GM21528 (cell line): ENCODE results near the gene AURKB.
"Not testable (repeated sequence)": the region's sequence is repeated elsewhere in the genome, so short reads cannot be mapped to it uniquely, and the experiment has no call there.

Experiments
- ATAC-seq: cut with Tn5 transposase; IDR thresholded peaks from one replicate; pipeline ENCODE4 v1.9.1; 2021; ENCODE audit warnings: mild to moderate bottlenecking, moderate library complexity; ENCODE audit not compliant: unreplicated experiment, low FRiP score

The AURKB gene

DNA sequence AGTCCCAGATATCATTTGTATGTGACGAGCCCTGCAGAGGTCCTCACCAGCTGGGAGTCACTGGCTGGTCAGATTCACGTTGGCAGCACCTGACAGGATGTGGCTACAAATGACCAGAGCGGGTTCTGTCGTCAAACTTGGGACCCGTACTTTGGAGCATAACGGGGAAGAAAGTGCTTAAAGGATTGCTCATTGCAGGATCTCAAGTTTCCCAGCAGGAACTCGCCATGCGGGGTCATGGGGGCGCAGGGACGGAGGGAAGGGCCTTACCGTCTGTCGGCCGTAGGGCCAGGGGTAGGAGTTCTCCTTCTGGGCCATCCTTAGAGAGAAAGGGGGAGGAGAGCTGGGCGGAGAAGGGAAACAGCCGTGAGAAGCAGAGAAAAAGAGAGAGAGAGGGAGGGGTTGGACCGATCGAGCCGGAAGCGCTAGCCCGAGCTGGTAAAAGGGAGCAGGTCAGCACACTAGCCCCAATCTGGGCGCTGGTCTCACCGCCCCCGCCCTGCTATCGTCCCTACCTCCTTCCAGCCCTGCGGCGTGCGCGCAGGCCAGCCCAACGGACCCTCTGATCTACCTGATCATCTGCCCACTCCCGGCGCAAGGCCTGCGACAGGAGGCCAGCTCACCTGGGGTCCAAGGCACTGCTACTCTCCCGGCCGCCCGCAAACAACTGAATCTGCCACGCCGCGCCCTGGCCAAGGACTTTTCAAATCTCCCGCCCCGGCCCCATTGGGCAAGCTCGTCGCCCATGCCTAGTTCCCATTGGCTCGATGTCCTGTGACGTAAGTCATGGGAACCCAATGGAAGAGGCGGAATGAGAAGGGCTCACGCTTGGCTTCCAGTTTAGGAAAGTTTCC lies at the start of gene AURKB:
AURKB (minus strand) TSS at position 669 of the 854 bp plus-strand sequence; CDS start at position 318, 351 bp downstream.
- ATAC-seq, result peak; percentile 74

- no peak for ATAC-seq
Observed at GRCh38 chr17:8257801-8258200, 47.4 kb upstream of the AURKB start.

GRCh38 chr17:8256691-8257090 lies 46.3 kb upstream of the AURKB start:
- no peak for ATAC-seq

- ATAC-seq, result no peak
Observed at GRCh38 chr17:8256291-8256690, 45.9 kb upstream of the AURKB start.

DNA sequence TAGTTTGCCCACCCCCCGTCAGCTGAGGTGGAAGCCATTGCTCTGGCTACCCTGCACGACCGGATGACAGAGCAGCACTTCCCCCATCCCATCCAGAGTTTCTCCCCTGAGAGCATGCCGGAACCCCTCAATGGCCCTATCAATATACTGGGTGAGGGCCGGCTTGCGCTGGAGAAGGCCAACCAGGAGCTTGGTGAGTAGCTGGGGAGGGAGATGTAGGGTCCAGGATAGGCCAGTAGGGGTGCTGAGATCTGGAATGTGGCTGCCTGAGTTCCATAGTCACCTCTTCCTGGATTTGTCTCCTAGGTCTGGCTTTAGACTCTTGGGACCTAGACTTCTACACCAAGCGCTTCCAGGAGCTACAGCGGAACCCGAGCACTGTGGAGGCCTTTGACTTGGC lies 45.1 kb upstream of the AURKB start:
- no peak for ATAC-seq

- no peak for ATAC-seq
Observed at GRCh38 chr17:8254881-8255280, 44.5 kb upstream of the AURKB start.

DNA sequence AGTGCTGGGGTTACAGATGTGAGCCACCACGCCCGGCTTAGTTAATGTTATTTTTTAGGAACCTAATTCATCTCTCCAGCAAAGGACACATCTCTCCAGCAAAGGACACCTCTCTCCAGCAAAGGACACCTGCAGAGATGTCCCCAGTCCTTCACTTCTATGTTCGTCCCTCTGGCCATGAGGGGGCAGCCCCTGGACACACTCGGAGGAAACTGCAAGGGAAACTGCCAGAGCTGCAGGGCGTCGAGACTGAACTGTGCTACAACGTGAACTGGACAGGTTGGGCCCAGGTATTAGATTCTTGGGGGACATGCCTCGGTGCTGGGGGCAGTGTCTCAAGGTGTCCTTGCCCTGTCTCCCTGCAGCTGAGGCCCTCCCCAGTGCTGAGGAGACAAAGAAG lies 43.4 kb upstream of the AURKB start:
- no peak for ATAC-seq

DNA sequence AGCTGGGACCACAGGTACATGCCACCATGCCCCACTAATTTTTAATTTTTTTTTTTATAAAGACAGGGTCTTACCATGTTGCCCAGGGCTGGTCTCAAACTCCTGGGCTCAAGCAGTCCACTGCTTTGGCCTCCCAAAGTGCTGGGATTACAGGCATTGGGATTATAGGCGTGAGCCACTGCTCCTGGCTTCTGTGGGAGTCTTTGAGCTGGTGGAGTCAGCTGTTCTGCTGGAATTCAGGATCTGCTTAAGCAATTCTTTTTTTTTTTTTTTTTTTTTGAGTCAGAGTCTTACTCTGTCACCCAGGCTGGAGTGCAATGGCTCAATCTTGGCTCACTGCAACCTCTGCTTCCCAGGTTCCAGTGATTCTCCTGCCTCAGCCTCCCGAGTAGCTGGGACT lies 41.0 kb upstream of the AURKB start:
- not testable (repeated sequence) for ATAC-seq

DNA sequence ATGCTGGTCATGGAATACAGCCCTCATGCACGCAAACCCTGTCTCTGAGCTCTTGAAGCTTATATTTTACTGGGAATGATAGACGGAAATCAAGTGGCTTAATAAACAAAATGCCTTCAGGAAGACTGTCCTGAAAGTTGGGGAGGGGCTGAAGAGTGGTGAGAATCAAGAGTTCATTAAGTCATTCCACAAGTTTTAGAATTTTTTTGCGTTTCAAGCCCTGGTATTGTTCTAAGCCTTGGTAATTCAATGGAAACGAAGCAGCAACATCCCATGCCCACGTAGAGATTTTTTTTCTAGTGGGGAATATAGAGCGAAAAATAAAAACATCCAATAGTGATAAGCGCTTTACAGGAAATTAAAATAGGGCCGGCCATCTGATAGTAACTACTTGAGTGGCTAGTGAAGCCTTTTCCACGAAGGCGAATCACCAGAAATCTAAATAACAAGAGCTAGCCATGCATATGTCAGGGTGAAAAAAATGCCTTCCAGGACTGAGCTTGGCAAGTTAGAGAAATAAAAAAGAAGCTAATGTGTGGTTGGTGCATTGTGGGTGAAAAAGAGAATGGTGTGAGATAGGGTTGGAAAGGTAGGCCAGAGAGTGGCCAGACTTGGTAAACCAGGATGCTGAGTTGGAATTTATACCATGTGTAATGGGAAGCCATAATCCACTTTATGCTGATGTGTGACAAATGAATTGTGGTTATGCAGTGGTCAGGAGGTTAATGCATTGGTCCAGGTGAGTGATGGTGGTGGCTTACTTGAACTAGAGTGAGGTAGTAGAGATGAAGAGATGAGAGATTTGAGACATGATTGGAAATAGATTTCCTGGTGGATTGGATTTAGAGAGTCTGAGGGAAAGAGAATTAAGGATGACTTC lies 39.5 kb upstream of the AURKB start:
- no peak for ATAC-seq

DNA sequence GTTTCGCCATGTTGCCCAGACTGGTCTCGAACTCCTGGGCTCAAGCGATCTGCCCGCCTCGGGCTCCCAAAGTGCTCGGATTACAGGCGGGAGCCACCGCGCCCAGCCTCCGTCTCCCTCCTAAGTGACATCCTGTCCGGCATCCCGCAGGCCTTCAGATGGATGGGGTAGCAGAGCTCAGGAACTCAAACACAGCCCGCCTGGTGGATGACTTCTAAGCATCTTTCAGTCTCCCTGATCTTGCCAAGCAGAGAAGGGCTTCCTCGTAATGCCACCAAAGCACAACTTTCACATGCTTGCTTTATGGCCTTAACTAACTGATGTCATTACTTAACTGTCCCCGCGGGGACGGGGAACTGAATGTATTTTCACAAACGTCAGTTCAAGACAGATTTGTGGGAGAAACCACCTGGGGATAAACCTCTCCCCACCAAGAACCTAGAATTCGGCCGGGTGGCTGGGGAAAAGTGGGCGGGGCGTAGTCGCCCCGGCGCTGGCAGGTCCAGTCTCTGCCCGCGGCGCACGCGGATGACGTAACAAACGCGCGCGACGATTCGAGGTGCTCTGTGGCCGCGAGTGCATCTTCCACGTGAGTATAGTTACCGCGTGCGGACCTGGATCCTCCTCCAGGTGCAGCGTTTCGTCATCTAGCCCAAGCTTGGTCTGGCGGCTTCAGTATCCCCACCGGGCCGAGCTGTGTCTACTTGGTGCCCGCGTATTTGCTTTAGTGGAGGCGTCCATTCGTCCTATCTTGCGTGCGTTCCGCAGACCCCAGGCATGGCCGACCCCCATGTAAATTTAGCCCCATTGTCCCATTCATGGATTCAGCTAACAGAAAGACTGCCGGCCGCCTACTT lies 38.6 kb upstream of the AURKB start, which contains the start of gene PFAS:
PFAS (plus strand) TSS at position 539 of the 857 bp plus-strand sequence. CDS start 4,649 bp downstream, outside the sequence.
- peak; percentile 46 for ATAC-seq

DNA sequence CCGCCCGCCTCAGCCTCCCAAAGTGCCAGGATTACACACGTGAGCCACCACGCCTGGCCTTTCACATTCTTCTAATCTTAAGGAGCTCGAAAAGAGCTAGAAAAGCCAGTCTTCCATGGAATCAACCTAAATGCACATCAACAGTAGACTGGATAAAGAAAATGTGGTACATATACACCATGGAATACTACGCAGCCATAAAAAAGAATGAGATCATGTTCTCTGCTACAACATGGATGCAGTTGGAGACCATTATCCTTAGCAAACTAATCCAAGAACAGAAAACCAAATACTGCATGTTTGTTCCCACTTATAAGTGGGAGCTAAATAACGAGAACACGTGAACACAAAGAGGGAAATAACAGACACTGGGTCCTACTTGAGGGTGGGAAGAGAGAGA lies 34.4 kb upstream of the AURKB start:
- no peak for ATAC-seq

- no peak for ATAC-seq
Observed at GRCh38 chr17:8243827-8244226, 33.5 kb upstream of the AURKB start.

DNA sequence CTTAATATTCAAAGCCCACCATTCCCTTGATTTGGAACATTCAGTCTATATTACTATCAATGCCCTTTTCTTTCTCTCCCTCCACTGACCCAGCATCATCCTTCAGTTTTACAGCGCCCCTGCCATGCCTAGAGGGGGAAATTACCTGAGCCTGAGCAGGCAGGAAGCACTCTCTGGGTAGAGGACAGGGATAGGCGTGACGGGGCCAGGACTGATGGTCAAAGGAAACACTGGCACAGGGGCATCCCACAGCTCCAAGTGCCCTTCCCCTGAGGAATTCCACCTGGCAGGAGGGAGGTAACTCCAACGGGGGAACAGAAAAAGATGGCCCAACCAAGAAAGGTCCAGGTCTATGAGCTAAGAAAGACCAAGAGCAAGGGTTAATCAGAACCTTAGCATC lies 27.5 kb upstream of the AURKB start:
- no peak for ATAC-seq

DNA sequence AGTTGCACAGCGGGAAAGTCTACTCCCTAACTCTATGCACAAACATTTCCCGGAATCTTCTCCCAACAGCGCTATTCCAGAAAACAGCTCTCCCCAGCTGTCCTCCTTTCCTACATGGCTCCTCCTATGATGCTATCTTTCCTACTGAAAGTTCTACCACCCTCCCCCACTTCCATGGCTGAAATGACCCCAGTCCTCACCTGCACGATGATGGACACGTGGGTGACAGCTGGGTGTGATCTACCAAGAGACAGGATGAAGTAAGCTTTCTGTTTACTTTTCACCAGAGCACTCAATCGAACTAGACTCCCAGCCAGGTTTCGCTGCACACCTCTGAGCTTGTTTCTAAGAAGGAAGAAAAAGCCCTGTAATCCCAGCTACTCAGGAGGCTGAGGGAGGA lies 26.8 kb upstream of the AURKB start:
- no peak for ATAC-seq

DNA sequence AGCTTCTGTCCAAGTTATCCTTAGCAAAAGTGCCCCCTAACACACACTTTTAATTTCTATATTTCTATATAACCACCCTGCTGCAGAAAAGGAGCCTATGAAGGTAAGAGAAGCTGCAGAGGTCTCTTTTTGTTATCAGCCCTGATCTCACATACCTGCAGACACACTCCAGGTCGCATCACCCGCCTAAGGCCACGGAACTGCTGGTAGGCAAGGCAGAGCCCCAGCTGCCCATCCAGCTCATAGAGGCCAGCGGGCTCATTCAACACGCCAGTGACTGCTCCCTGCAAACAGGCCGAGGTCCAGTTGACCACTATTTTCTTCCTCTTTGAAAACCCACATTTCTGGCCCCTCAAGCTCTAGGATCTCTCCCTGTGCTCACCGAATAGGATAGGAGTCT lies 25.3 kb upstream of the AURKB start:
- ATAC-seq, result no peak

DNA sequence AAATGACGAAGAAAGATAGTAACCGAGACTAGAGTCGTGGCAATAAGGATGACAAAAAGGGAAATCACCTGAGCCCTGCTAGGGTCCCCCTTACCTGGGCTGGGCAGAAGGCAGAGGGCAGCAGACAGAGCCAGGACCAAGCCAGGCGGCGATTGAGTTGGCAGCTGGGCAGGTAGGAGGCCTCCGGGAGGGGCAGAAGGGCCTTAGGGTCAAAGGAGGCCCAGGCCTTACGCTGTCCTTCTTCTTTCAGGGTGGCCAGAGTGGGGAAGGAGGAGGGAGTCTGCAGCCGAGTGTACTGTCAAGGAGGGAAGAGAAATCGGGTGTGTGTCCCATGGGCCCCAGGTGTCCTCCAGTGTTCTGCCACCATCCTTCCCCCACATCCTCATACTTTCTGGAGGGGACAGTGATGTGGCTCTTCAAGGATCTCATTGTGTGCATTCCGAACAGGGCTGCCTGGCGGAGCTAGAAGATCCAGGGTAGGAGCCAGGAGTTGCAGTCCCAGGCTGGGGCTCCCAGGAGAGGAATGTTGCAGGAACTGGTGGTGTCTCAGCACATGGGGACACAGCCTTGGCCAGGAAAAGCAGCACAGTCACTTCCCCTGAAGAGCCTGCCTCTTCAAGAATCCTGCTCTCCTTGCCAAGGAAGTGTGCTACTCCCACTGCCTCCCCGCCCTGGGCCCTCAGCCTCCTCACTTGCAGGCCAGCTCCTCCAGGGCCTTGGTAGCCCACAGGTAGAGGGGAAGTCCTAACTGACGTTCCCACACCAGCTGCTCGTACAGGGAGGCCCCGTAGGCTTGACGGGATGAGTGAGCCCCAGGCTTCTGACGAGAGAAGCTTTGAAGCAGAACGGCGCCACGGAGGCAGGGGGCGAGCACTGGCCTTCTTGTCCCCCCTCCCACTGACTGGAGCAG lies 24.2 kb upstream of the AURKB start:
- no peak for ATAC-seq

DNA sequence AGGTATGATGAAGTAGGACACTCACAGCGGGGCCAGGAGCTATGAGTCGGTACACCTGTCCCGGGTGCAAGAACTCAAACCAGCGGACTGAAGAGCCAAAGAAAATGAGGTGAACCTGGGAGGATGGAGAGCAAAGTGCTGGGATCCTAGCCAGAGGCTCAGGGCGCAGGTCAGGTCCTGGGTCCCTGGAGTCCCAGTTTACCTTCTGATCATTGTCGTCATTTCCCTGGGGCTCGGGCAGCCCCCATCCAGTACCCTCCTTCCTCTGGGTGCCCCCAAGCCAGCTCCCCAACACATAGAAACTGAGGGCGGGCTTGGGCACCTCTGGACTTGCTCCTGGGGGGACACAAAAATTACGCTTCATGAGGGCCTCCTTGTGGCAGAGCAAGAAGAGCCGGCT lies 21.3 kb upstream of the AURKB start:
- ATAC-seq, result no peak

GRCh38 chr17:8227238-8227581 lies 16.8 kb upstream of the AURKB start:
- no peak for ATAC-seq

- ATAC-seq, result no peak
Observed at GRCh38 chr17:8226536-8227237, 16.3 kb upstream of the AURKB start.
